DND-41 (cell line): ENCODE results near the gene STAT4.

Experiments
- ATAC-seq: fragments of 200-7000 bp; cut with Tn5 transposase; 3 replicates; pipeline ENCODE4 v1.9.1; 2021; ENCODE audit warnings: low read depth; ENCODE audit not compliant: insufficient read depth
- DNase-seq: peaks from one replicate; pipeline ENCODE4 v3.0.0-alpha.2; 2020
- H2AFZ ChIP-seq: 2 replicates; pipeline ENCODE4 v1.6.0; 2012; ENCODE audit warnings: low read depth, low read length
- H3K27ac ChIP-seq: 2 replicates; pipeline ENCODE4 v1.5.1; 2012; ENCODE audit warnings: low read length, inconsistent platforms
- H3K27me3 ChIP-seq: fragments of 200-600 bp; sonication (generic); 2 replicates; pipeline ENCODE4 v1.6.0; 2012; ENCODE audit warnings: low read length, mild to moderate bottlenecking, inconsistent platforms; ENCODE audit not compliant: insufficient read depth, poor library complexity
- H3K36me3 ChIP-seq: 2 replicates; pipeline ENCODE4 v1.5.1; 2012; ENCODE audit warnings: low read length, inconsistent platforms; ENCODE audit not compliant: insufficient read depth
- H3K4me1 ChIP-seq: 2 replicates; pipeline ENCODE4 v1.5.1; 2012; ENCODE audit warnings: mild to moderate bottlenecking, low read length; ENCODE audit not compliant: insufficient read depth
- H3K4me2 ChIP-seq: 2 replicates; pipeline ENCODE4 v1.6.0; 2012; ENCODE audit warnings: mild to moderate bottlenecking, moderate library complexity, low read length, inconsistent platforms; ENCODE audit not compliant: insufficient read depth
- H3K4me3 ChIP-seq, 2 experiments: fragments of 200-600 bp in 1 of 2; shearing (Covaris generic) in 1 of 2; 2 replicates each; pipeline ENCODE4 v1.5.1; 2012 to 2016; ENCODE audit warnings: inconsistent platforms in 2 of 2, low read length in 2 of 2, mild to moderate bottlenecking in 2 of 2, low read depth in 1 of 2, moderate library complexity in 1 of 2
- H3K79me2 ChIP-seq: 2 replicates; pipeline ENCODE4 v1.6.0; 2012; ENCODE audit warnings: low read length, inconsistent platforms; ENCODE audit not compliant: insufficient read depth
- H3K9ac ChIP-seq: 2 replicates; pipeline ENCODE4 v1.6.0; 2012; ENCODE audit warnings: low read depth, mild to moderate bottlenecking, inconsistent platforms, low read length, moderate library complexity
- H3K9me3 ChIP-seq: 2 replicates; pipeline ENCODE4 v1.5.1; 2012; ENCODE audit warnings: low read length, moderate library complexity, mild to moderate bottlenecking, inconsistent platforms; ENCODE audit not compliant: insufficient read depth, severe bottlenecking
- H4K20me1 ChIP-seq: 2 replicates; pipeline ENCODE4 v1.6.0; 2012; ENCODE audit warnings: low read length; ENCODE audit not compliant: insufficient read depth
- CTCF ChIP-seq: IDR thresholded peaks from 2 replicates; pipeline ENCODE4 v1.5.1; 2012; ENCODE audit warnings: borderline replicate concordance, low read length, moderate library complexity, mild to moderate bottlenecking; ENCODE audit not compliant: poor library complexity, severe bottlenecking; ENCODE audit errors: extremely low read depth
- EZH2 ChIP-seq: IDR thresholded peaks from 3 replicates; pipeline ENCODE4 v1.6.1; 2012; ENCODE audit warnings: borderline replicate concordance, low read depth, mild to moderate bottlenecking, moderate library complexity, low read length, inconsistent platforms; ENCODE audit not compliant: severe bottlenecking

The STAT4 gene

GRCh38 chr2:191053256-191053655 is 97.5 kb downstream of the STAT4 start:
- TF ChIP-seq CTCF = no peak
- no peak for TF ChIP-seq EZH2
- Histone ChIP-seq H3K4me3 (no peak overlapping the region), H3K4me2 (no peak overlapping the region)

GRCh38 chr2:191051825-191052778 is 98.7 kb downstream of the STAT4 start:
- Histone ChIP-seq H4K20me1 (no peaks in the 10 kb centered on the region), H3K9ac (peak overlapping the region; percentile 33)

More at GRCh38 chr2:191053256-191053655, 97.5 kb downstream of the STAT4 start:
- no peak for DNase-seq
- Histone ChIP-seq H3K36me3 (no peaks in the 10 kb centered on the region), H4K20me1 (no peaks in the 10 kb centered on the region), H3K4me1 (peaks cover 48% of the 10 kb centered on the region), H3K27ac (0 out of 2 replicates have a peak overlapping the region, but pooled peaks have one; percentile 8), H3K27me3 (no peaks in the 10 kb centered on the region), H3K9ac (no peak overlapping the region), H3K79me2 (no peaks in the 10 kb centered on the region), H2AFZ (no peak overlapping the region), H3K9me3 (no peaks in the 10 kb centered on the region)
- ATAC-seq = no peak

GRCh38 chr2:191051177-191051576 is 99.6 kb downstream of the STAT4 start:
- DNase-seq (no peak), ATAC-seq (no peak)
- no peak overlapping the region for H3K4me3 ChIP-seq
- no peaks in the 10 kb centered on the region for H3K9me3 ChIP-seq
- no peaks in the 10 kb centered on the region for H3K36me3 ChIP-seq
- no peak for TF ChIP-seq EZH2
- no peak for TF ChIP-seq CTCF
- peaks cover 27% of the 10 kb centered on the region for H3K4me1 ChIP-seq
- no peak overlapping the region for H3K4me2 ChIP-seq
- H3K27ac ChIP-seq = peak overlapping the region; percentile 78
- H4K20me1 ChIP-seq = no peaks in the 10 kb centered on the region
- H3K9ac ChIP-seq = peak overlapping the region; percentile 33; the same call in 1 of the 2 replicates
- H3K79me2 ChIP-seq = no peaks in the 10 kb centered on the region
- no peak overlapping the region for H2AFZ ChIP-seq
- no peaks in the 10 kb centered on the region for H3K27me3 ChIP-seq

More at GRCh38 chr2:191051825-191052778, 98.7 kb downstream of the STAT4 start:
- Histone ChIP-seq H3K27ac (peak overlapping the region; percentile 78), H3K4me3 (peak overlapping the region in 1 of 2 experiments; percentile 32; a peak in 1 of 4 replicates), H3K4me2 (peak overlapping the region; percentile 61), H3K27me3 (no peaks in the 10 kb centered on the region), H3K4me1 (peaks cover 36% of the 10 kb centered on the region), H2AFZ (peak overlapping the region; percentile 68), H3K9me3 (no peaks in the 10 kb centered on the region), H3K79me2 (no peaks in the 10 kb centered on the region), H3K36me3 (no peaks in the 10 kb centered on the region)
- ATAC-seq (peak; percentile 71), DNase-seq (peak; percentile 42)
- peak; percentile 88 for TF ChIP-seq CTCF
- TF ChIP-seq EZH2 = no peak
